Measurements from ENCODE around the gene B3GALT4. TPM values are rescaled to one million over a fixed set of nuclear protein-coding genes. Genes with fewer than 3 reads are reported as not detected.
"Not testable (repeated sequence)": the region's sequence is repeated elsewhere in the genome, so short reads cannot be mapped to it uniquely, and the experiment has no call there.

B3GALT4 gene
- total and polyA plus RNA-seq, 2 of the 13 experiments (the other 11 are each of a cell fraction or from before 2014, with no cell fraction given) = 0.04 to 0.27 TPM

DNA sequence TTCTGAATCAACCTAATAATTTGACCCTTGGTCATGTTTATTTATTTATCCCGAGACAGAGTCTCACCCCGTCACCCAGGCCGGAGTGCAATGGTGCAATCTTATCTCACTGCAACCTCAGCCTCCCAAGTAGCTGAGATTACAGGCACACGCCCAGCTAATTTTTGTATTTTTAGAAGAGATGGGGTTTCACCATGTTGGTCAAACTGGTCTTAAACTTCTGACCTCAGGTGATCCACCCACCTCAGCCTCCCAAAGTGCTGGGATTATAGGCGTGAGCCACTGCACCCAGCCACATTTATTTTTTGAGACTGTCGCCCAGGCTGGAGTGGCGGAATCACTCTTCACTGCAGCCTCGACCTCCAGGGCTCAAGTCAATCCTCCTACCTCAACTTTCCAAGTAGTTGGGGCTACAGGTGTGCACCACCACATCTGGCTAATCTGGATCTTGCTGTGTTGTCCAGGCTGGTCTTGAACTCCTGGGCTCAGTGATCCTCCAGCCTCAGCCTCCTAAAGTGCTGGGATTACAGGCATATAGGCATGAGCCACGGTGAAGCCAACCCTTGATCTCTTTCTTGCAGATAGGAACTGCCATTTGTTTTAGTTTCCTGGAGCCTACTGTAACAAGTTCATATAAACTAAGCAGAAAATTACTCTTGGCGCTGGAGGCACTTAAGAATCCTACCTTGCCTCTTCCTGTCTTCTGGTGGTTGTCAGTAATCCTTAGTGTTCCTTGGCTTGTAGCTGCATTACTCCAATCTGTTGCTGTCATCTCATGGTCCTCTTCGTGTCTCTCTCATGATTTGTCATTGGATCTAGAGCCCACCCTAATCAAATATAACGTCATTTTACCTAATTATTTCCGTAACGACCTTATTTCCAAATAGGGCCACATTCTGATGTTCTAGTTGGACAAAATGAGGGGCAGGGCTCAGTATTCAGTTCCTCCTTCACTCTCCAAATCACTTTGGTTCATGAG, 2.7 kb upstream of the B3GALT4 start (continued):
- TF ChIP-seq, protein P1, sequence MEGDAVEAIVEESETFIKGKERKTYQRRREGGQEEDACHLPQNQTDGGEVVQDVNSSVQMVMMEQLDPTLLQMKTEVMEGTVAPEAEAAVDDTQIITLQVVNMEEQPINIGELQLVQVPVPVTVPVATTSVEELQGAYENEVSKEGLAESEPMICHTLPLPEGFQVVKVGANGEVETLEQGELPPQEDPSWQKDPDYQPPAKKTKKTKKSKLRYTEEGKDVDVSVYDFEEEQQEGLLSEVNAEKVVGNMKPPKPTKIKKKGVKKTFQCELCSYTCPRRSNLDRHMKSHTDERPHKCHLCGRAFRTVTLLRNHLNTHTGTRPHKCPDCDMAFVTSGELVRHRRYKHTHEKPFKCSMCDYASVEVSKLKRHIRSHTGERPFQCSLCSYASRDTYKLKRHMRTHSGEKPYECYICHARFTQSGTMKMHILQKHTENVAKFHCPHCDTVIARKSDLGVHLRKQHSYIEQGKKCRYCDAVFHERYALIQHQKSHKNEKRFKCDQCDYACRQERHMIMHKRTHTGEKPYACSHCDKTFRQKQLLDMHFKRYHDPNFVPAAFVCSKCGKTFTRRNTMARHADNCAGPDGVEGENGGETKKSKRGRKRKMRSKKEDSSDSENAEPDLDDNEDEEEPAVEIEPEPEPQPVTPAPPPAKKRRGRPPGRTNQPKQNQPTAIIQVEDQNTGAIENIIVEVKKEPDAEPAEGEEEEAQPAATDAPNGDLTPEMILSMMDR (CRISPR knock-in tag; IDR thresholded peaks at IDR 0.05) = no peak
- TF ChIP-seq, protein P2, sequence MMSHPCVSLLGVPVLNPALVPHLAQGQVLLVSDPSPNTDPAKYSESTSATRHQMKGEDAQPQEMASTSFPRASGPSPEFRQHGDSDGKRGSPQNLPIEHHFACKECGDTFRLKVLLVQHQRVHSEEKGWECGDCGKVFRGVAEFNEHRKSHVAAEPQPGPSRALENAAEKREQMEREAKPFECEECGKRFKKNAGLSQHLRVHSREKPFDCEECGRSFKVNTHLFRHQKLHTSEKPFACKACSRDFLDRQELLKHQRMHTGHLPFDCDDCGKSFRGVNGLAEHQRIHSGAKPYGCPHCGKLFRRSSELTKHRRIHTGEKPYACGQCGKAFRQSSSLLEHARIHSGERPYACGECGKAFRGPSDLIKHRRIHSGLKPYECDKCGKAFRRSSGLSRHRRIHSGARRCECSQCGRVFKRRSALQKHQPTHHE (CRISPR knock-in tag; IDR thresholded peaks at IDR 0.05; ENCODE audit: borderline replicate concordance) = no peak
- TF ChIP-seq ZNF850 (CRISPR knock-in tag; conservative IDR thresholded peaks at IDR 0.05) = no peak
- no peak for TF ChIP-seq TBP (CRISPR knock-in tag; IDR thresholded peaks at IDR 0.05)

DNA sequence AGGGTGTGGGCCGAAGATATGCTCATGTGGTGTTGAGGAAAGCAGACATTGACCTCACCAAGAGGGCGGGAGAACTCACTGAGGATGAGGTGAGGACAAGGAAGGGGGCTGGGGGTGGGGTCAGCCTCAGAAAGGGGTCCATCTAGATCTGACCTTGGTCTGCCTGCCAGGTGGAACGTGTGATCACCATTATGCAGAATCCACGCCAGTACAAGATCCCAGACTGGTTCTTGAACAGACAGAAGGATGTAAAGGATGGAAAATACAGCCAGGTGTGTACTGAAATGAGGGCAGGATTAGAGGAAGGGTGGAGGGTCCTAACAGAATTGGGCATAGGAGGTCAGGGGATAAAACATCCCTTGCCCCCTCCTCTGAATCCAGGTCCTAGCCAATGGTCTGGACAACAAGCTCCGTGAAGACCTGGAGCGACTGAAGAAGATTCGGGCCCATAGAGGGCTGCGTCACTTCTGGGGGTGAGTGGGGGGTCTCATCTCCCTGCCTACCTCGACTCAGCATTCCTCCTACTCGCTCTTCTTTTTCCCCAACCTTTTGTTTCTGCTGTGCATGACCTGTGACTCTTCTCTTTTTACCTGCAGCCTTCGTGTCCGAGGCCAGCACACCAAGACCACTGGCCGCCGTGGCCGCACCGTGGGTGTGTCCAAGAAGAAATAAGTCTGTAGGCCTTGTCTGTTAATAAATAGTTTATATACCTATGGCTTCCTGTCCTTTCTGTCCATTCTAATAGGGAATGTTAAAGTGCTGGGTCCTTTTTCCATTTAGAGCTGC, 935 bp upstream of the B3GALT4 start:
- H3K4me3 ChIP-seq (replicated peaks in 1 of 3; ENCODE audit: insufficient read depth in 1 of 3, low read depth in 2 of 3, low read length in 3 of 3); H3K27ac ChIP-seq (ENCODE audit: extremely low read length, insufficient read depth, low read length): not testable (repeated sequence)

More for the DNA sequence above, 935 bp upstream of the B3GALT4 start:
- H3K27me3 ChIP-seq (ENCODE audit: control insufficient read depth in 1 of 2, insufficient read depth in 2 of 2, low read length in 2 of 2); ATAC-seq; intact Hi-C loops (cut with micrococcal nuclease; ENCODE audit: unreplicated experiment); H3K9ac ChIP-seq (ENCODE audit: insufficient read depth, low read depth, low read length); H2AFZ ChIP-seq (ENCODE audit: low read length); BruUV-seq (replicated peaks); H3K4me2 ChIP-seq (ENCODE audit: low read depth, low read length); FAIRE-seq; DNase-seq (ENCODE audit: low spot score); H3K9me3 ChIP-seq (ENCODE audit: low read length); TF ChIP-seq NONO (IDR thresholded peaks at IDR 0.05): not testable (repeated sequence)
- ChIA-PET POLR2A (interaction anchor here (1.2 to 3.5 kb wide), 7 partner anchors 13 to 77 kb away, joined by 4 to 17 read pairs (median 11); partner anchors contain the start of genes PFDN6, RGL2, WDR46 and ZBTB22), CTCF (ENCODE audit: low intra/inter-chr PET ratio, low total read pairs) (interaction anchor here (1.3 kb wide), 1 partner anchor 131 kb away, joined by 4 read pairs; no protein-coding TSS in a partner anchor)
- Histone ChIP-seq H3K4me1 (ENCODE audit: insufficient read depth, low read length) (peaks cover 32% of the 10 kb centered on the region), H4K20me1 (ENCODE audit: insufficient read depth, low read length) (peaks cover 33% of the 10 kb centered on the region), H3K79me2 (ENCODE audit: insufficient read depth, low read length) (peaks cover 40% of the 10 kb centered on the region), H3K36me3 (replicated peaks in 1 of 2; ENCODE audit: control insufficient read depth in 1 of 2, insufficient read depth in 2 of 2, low read length in 2 of 2) (peaks cover 20 to 50% of the 10 kb centered on the region in 2 experiments)
- in situ Hi-C loops (cut with HindIII; ENCODE audit: extremely low pct_ligation_motif_present, low pct_unique_long_range_greater_than_20kb) = loop anchor here (25.0 kb wide), 1 partner anchor 136 kb away; the partner anchor contains the start of genes CUTA, PHF1 and SYNGAP1
- TF ChIP-seq MTA1 (CRISPR knock-in tag; IDR thresholded peaks at IDR 0.05; ENCODE audit: borderline replicate concordance) = 0 out of 2 replicates have a peak, but pooled peaks have one; percentile 3
- TF ChIP-seq PAF1 (CRISPR knock-in tag; IDR thresholded peaks at IDR 0.05) = peak; percentile 79
- 0 out of 2 replicates have a peak, but pooled peaks have one; percentile 32 for TF ChIP-seq NONO (CRISPR knock-in tag; conservative IDR thresholded peaks at IDR 0.05)
- TF ChIP-seq RBM22 (optimal IDR thresholded peaks at IDR 0.05; ENCODE audit: low read length) = peak; percentile 65
- peak in 1 of 2 experiments; percentile 40; a peak in 2 of 4 replicates for TF ChIP-seq POLR2A (IDR thresholded peaks at IDR 0.05; ENCODE audit: insufficient read depth in 1 of 2, low read depth in 2 of 2, low read length in 2 of 2)
- peak; percentile 60 for TF ChIP-seq RBFOX2 (IDR thresholded peaks at IDR 0.05; ENCODE audit: low read depth, low read length)
- 96% methylated on average over 16 of the region's 16 CpGs for WGBS (ENCODE audit: low lambda C conversion rate)
